Endometrial microvascular endothelial cells (primary cell): ENCODE measurements around the gene C1QTNF6. TPM values are rescaled to one million over a fixed set of nuclear protein-coding genes. Genes with fewer than 3 reads are reported as not detected.
"Not testable (repeated sequence)": the region's sequence is repeated elsewhere in the genome, so short reads cannot be mapped to it uniquely, and the experiment has no call there.

Experiments used
- in situ Hi-C: cut with HindIII; loops from 2 replicates; pipeline ENCODE4 v1.10.0; 2017; ENCODE audit warnings: low sequenced_read_pairs, low pct_unique_long_range_greater_than_20kb; ENCODE audit errors: inconsistent ontology term
- total RNA-seq: library from RNA; depleted of rRNA; stranded (reverse); fragments of >200 nt; gene quantifications from one replicate; pipeline ENCODE4 v1.2.3, GENCODE V29; 2015; ENCODE audit errors: inconsistent ontology term

Gene C1QTNF6
- total RNA-seq, 1 donor from 2014 or later: 2.8 TPM

DNA sequence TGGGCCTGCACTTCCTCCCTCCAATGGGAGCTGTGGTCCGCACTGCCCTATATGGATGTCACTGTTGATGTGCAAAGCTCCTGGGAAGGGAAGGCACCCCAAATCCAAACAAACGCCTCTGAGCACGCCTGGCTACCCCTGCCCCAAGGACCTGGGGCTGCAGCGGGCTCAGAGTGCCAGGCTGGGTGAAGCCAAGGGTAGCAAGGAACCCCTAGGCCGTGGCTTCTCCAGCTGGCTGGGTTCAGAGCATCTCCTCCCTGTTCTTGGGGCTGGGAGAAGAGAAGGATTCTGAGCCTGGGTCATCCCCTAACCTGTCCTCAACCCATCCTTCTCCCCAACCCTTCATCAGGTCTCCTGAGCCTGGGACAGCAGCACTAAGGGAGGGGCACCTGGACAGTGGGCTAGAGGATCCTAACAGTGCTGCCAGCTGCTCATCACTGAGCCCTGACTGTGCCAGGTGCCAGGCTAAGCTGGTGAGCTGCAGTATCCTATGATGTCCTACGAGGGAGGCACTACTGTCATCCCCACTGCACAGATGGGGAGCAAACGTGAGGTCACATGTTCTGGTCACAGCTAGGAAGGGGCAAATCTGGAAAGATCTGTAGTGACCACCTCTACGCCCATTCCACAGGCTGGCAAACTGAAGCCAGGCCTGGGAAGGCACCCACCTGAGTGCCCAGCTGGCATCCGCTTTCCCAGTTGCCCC lies 21.2 kb upstream of the C1QTNF6 start:
- in situ Hi-C loops: no loop called here

DNA sequence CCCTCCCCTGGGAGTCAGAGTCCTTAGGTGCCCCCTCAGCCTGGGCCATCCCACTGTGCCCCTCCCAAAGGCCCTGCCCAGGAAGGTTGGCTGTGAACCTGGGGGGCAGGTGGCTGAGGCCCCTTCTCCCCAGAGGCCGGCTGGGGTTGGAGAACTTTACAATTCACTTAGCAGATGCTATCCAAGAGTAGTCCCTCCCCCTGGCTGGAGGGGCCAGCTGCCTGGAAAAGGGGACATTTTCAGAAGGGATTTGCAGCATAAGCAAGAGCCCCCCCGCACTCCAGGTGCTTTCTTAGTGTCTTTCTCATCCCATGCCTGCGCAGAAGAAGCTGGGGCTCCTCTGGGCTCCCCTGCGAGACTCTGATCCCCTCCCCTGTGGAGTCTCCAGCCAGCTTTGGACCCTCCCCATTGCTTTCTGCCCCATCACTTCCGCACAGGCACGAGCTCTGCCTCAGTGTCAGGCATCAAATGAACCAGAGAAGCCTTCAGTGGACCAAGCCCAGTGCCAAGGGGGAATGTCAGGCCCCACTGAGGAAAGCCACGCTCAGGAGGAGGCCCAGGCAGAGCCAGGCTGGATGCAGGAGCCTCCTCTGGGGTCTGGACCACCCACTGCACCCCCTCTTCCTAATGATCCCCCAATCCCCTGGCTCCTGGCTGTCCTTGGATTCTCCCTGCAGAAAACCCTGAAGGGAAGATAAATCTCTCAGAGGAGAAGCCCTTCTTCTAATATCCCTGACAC lies 20.5 kb upstream of the C1QTNF6 start:
- in situ Hi-C loops: no loop called here

DNA sequence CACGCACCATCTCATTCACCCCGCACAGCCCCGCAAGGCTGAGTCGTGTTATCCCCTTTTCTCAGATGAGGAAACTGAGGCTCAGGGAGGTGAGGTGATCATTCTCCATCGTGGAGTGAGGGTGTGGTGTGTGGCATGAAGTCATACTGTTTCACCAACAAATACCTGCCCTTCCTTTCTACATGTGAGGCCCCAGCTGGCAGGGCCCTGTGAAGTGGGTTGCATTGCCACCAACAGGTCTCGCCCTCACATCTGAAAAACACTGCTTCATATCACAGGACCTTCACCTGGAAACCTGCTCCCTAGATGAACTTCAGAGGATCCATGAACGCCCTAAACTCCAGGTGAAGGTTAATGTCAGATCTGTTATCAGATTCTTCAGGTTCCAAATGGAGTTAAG lies 19.9 kb upstream of the C1QTNF6 start:
- in situ Hi-C loops: no loop called here

DNA sequence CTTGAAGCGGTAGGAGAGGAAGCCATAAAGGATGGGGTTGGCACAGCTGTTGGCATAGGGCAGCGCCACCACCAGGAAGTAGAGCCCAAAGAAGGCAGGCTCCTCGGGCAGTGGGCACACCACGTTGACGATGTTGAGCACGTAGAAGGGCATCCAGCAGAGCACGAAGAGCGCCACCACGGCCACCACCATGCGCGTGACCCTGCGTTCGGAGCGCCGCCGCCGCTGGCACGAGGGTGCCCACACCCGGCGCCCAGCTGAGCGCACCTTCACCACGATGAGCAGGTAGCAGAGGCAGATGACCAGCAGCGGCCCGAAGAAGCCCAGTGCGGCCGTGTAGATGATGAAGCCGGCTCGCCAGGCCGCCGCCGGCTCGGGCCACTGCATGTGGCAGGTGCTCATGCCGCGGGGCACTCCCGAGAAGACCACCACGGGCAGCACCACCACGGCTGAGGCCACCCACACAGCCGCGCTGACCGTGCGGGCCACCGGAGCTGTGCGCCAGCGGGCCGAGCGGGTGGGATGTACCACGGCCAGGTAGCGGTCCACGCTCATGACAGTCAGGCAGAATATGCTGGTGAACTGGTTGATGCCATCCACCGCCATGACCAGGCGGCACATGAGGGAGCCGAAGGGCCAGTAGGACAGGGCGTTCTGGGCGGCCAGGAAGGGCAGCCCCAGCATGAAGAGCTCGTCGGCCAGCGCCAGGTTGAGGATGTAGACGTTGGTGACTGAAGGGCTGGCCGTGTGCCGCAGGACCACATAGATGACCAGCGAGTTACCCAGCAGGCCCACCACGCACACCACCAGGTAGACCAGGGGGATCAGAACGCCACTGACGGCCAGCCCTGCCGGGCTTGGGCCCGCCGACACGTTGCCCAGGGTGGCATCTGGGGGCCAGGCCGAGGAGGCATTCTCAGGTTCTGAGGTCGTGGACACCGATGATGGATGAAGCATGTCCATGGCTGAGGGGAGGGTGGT lies 19.1 kb upstream of the C1QTNF6 start:
- in situ Hi-C loops: no loop called here

DNA sequence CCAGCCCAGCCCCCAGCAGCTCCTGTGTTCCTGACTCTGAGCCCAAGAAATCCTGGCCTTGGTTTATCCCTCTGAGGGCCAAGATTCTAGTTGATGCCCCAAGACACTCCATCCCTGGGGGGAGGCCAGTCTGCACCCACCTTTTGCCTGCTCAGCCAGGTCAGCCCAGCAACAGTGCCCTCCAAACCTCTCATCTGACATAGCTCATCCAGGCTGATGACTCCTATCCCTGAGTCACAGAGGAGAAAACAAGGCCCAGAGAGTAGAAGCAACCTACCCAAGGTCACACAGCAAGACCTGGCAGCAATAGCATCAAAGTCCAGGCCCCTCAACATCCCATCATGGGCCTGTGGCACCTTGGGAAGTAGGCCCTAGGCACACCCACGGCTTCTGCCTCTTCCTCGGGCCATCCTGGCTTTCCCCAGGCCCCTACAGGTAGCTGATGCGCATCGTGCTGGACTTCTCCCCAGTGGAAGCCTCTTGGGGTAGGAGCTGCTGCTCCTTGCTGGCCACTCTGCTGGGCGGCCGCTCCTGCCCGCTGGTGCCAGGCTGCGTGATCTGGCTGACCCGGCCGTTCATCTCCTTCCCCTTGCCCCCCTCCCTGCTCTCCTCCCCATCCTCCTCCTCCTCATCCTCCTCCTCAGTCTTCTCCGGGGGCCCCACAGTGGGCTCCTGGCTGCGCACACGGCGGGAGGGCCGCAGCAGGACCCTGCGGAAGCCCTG lies 18.2 kb upstream of the C1QTNF6 start:
- in situ Hi-C loops: no loop called here

DNA sequence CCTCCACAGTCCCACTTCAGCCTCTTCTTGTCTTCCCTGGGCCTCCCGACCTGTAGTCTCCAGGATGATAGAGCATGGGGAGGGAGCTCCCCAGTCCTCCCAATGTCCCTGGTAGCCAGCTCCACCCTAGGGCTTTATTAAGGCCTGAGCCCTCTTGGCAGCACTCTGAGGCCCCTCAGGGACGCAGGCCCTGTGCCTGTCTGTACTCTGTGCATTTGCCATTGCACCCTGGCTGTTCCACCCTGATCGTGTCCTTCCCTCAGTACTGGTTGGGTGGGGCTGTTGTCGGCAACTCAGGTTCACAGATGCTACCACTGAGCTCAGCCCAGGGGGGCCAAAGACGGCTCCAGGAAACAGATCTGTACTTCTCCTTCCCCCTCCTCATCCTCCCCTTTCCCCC lies 17.0 kb upstream of the C1QTNF6 start:
- in situ Hi-C loops: no loop called here

DNA sequence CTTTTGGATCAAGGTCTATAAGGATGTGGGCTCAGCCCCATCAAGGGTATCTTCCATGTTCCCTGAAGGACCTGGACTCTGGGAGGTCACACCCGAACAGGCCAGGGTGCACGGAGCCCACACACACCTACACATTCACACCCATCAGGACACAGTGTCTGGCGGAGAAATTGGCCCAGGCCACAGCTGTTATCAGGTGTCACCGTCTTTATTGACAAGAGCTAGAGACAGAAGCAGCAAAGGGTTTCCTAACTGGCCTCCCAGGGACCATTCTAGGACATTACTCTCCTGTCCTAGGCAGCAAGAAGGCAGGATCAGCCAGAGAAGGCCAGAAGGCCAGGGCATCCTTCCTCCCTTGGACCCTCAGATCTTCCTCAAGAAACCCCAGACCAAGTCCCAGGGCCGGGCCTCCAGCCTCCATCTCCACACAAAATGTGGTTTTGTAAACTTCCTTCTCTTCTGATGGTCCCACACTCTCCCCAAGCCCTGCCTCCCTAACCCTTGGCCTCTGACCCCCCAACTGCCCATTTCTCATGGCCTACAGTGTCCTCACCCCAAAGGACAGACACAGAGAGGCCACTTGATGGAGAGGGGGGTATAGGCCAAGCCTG lies 16.1 kb upstream of the C1QTNF6 start:
- in situ Hi-C loops: no loop called here

DNA sequence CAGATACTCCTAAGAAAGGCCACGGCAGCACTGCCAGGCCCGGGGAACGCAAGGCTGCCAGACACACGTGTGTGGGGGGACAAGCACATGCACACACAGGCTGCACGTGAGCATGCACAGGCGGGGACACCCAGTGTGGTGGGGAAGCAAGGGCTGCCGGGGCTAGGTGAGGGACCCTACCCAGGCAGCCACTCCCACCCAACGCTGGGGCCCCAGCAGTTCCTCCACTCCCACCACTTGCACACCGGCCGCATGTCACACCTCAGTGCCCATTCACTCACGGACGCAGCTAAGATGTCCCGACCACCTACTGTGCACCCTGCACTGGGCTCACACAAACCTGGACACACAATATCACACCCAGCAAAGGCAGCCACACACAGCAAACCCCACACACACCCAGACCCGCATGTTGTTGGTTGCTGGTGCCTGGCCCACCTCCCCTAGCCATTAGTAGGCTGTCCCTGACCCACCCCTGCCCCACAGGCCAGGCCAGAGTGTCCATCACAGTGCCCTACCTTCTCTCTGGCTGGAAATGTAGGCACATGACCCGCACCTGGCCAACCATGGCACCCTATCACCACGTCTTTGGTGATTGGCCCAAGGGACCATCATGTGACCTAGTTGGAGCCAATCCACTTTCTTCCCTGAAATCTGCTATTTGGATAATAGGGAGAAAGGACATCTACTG lies 15.5 kb upstream of the C1QTNF6 start:
- in situ Hi-C loops: no loop called here

DNA sequence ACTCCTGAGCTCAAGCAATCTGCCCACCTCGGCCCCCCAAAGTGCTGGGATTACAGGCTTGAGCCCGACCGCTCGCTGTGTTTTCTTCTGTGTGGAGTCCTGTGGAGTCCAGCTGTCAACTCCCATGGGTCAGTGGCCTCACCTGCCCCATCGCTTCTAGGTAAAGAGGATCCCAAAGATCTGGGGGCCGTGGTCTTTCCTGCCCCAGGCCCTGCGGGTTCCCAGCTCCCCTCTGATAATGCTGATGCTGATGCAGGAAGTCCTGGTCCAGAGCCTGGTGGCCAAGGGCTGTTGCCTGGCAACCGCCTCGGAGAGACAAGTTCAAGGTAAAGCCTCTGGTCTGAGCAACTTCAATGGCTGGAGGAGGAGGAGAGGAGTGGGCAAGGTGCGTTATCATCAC lies 14.7 kb upstream of the C1QTNF6 start:
- in situ Hi-C loops: no loop called here

DNA sequence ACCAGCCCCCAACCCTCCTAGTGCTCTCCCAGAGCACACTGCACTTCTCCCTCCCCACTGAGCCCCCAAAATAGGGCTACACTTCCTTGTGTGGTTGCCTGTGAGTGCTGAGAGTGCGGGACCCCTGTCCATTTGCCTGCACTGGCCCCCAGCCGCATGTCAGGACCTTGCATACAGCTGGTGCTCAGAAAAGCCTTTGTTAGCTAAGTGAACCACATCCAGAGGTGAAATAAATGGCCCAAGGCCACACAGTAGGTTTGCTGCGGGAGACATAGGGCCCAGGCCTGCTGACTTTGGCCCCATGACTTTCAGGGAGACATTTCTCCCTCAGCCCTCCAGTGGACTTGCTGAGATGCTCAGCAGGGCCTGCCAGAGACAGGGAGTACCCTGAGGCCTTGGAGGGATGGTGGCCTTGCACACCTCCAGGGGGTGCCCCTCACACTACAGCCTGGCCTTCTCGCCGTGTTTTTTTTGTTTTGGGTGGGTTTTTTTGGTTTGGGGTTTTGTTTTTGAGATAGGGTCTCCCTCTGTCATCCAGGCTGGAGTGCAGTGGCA lies 14.0 kb upstream of the C1QTNF6 start:
- in situ Hi-C loops: no loop called here

DNA sequence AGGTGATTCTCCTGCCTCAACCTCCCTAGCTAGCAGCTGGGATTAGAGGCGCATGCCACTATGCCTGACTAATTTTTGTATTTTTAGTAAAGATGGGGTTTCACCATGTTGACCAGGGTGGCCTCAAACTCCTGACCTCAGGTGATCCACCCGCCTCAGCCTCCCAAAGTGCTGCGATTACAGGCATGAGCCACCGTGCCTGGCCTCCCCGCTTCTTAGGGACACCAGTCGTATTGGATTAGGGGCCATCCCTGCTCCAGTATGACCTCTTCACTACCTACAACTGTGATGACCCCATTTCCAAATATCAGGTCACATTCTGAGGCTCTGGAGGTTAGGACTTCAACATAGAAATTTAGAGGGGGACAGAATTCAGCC lies 13.4 kb upstream of the C1QTNF6 start:
- in situ Hi-C loops: not testable (repeated sequence)

DNA sequence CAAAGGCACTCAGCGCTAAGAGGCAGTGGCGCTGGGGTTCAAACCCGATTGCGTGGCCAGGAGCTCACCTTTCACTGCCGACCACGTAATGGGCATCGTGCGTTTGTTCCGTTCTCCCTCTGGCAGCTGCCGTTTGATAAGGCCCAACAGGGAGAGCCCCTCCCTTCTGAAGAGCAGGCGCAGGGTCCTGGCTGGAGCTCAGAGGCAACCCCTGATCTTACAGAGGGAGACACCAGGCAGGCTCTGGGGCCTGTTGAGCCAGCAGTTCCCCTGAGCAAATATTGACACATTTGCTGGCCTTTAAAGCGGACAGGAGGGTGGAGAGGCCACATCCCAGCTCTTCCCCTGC lies 11.7 kb upstream of the C1QTNF6 start:
- in situ Hi-C loops: no loop called here

DNA sequence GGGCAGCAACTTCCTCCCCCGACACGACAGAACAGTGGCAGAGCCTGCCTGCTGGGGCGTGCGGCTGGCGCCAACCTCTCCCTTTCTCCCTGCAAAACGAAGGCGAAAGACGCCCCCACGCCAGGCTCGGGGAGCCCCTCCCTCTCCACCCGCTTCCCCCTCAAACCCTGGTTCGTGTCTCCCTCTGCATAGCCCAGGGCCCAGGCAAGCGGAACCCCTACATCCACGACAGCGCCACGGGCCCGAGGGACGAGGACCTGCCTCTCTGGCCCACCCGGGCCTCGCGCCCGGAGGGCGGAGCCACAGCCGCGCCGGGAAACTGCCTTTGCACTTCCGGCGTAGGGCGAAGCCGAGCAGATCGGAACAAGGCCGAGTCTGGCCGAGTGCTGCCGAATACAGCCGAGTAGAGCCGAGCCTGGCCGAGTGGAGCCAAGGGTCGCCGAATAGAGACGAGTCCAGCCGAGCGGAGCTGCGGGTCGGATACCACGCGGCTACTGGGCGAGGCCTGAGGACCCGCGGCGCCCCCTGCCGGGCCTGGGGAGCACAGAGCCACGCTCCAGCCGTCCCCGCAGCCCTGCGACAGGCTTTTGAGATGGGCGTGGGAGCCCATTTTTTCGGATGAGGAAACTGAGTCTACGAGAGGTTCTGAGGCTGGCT lies 11.2 kb upstream of the C1QTNF6 start:
- in situ Hi-C loops: no loop called here

DNA sequence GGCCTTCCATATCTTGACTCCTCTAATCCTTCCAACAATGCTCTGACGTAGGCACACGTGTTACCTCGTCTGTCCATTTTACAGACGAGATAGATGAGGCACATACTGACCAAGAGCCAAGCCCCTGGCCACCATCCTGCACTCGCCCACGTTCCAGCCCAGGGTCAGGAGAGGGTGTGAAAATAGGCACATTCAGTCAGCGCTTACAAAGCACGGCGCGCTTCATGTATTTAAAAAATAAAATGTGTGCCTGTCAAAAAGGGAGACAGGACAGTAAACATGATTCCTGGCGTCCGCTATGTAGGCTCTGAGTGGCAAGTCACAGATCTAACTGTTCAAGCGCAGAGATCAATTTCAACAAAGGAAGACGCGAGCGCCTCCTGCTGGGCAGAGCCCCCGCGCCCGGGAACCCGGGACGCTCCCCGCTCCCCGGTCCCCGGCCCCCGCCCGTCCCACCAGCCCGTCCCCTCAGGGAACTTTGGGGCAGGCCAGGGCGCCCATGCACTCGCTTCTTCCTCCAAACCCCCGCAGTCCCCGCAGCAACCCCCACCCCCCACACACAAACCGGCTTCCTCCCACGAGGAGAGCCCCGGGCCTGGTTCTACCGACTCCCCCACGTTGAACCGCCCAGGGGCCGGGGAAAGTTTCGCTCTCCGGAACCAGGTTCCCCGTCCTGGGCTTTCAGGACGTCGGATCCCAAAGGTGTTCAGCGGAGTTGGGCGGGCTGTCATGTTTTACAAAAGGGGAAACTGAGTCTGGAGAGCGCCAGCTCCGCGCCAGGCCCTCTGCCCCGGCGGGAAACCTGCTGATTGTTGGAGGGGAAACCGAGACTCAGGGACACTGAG lies 10.4 kb upstream of the C1QTNF6 start:
- in situ Hi-C loops: no loop called here

DNA sequence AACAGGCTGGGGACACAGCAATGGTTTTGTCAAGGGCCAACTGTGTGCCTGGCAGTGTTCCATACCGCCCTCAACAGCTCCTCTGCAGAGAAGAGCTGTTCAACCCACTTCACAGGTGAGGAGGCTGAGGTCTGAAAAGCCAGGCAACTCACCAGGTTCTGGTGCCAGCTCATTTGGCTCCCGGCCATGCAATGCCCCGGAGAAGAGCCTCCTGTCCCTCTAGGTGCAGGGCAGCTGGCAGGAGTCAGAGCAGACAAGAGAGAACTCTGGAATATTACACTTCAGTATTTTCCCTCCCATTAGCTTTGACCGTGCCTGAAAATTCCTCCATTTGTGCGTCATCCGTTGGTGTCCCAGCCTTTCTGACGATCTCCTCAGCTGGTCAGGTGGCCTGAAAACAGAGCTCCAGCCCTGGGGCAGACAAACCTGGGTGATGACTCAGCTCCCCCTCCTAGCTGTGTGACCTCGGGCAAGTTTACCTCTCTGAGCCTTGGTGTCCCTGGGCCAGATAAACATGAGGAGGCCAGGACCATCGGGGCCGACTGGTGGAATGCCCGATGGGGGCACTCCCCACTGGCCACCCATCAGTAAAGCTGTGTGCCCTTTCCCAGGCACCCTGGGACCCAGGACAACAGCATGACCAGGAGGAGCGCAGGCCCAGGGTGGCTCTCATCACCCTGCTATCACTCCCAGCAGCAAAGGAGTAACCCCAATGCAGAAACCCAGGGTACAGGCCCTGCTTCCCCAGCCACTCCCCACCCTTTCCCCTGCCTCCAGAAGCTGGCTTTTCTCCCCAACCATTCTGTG lies 9.6 kb upstream of the C1QTNF6 start:
- in situ Hi-C loops: no loop called here
